Melanocyte of skin (primary cell): ENCODE results near the gene CRTC1. TPM values are rescaled to one million over a fixed set of nuclear protein-coding genes. Genes with fewer than 3 reads are reported as not detected.

ENCODE experiments used
- total RNA-seq, 2 donors: library from RNA; depleted of rRNA; stranded (reverse); fragments of >200 nt; gene quantifications; 2 replicates each; pipeline ENCODE4 v1.2.3, GENCODE V29; 2012

The CRTC1 gene
- total RNA-seq: 1 to 10 TPM; 2.3 to 4.8 TPM

GRCh38 chr19:18683109-18683957 is at the start of gene CRTC1:
CRTC1 (plus strand) TSS chr19:18683680; CDS start chr19:18683703, 23 bp downstream.

GRCh38 chr19:18636969-18637629 is 46.4 kb upstream of the CRTC1 start, which contains the start of gene KLHL26:
KLHL26 (plus strand) TSS chr19:18637028; CDS start chr19:18637055, 27 bp downstream.

GRCh38 chr19:18790566-18791314 is 107.3 kb downstream of the CRTC1 start, which contains the start of gene COMP:
COMP (minus strand) TSS chr19:18791305; CDS start chr19:18791269, 36 bp downstream.

GRCh38 chr19:18831524-18832305 is 148.2 kb downstream of the CRTC1 start, which contains the start of gene UPF1:
UPF1 (plus strand) TSS chr19:18831959; CDS start chr19:18832210, 251 bp downstream.

Other genes with a start within 250 kb of the CRTC1 start
- 10 to 100 TPM; 24.0 to 25.5 TPM for gene ISYNA1, start 245.5 kb upstream of the CRTC1 start, total RNA-seq
- 10 to 100 TPM in 1 of 2 donors, 1 to 10 TPM in 1; 8.6 to 11.3 TPM for gene ELL, start 161.6 kb upstream of the CRTC1 start, total RNA-seq
- 100 to 1,000 TPM; 145 to 159 TPM for gene FKBP8, start 140.1 kb upstream of the CRTC1 start, total RNA-seq
- 100 to 1,000 TPM; 138 to 139 TPM for gene KXD1, start 125.8 kb upstream of the CRTC1 start, total RNA-seq
- gene UBA52, start 111.8 kb upstream of the CRTC1 start, total RNA-seq: 100 to 1,000 TPM; 498 to 653 TPM
- gene REX1BD, start 94.9 kb upstream of the CRTC1 start, total RNA-seq: 10 to 100 TPM; 67.9 to 68.5 TPM
- under 1 TPM in 1 of 2 donors, not detected in 1; under 0.01 TPM for gene CRLF1, start 76.9 kb upstream of the CRTC1 start, total RNA-seq
- gene TMEM59L, start 70.8 kb upstream of the CRTC1 start, total RNA-seq: not detected
- 1 to 10 TPM; 3.4 to 4.7 TPM for gene KLHL26, start 46.7 kb upstream of the CRTC1 start, total RNA-seq
- gene COMP, start 107.6 kb downstream of the CRTC1 start, total RNA-seq: not detected
- gene UPF1, start 148.3 kb downstream of the CRTC1 start, total RNA-seq: 10 to 100 TPM; 29.6 to 66.6 TPM
- gene CERS1, start 212.5 kb downstream of the CRTC1 start, total RNA-seq: 1 to 10 TPM; 5.7 to 5.9 TPM
- 100 to 1,000 TPM; 224 to 244 TPM for gene COPE, start 235.7 kb downstream of the CRTC1 start, total RNA-seq
- 10 to 100 TPM; 46.5 to 65.6 TPM for gene DDX49, start 236.0 kb downstream of the CRTC1 start, total RNA-seq